ENCODE data around the gene CPS1.

CPS1 gene

DNA sequence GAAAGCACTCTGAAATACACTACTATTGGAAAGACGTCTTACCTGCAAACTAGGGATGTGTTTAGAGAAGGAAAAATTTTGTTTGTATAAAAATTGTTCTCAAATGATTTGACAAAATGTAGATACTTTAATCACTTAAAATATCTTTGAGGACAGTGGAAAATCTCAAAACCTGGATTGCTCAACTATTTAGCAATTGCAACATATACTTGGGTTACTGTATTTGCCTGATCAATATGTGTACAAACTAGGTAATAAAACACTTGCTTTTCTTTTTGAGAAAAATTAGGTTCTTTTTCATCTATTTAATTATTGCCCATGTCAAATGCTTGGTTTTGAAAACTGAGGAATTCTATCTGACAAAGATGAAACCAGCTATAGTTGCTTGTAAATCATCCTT is 60.9 kb downstream of the CPS1 start:
- no peak for DNase-seq

DNA sequence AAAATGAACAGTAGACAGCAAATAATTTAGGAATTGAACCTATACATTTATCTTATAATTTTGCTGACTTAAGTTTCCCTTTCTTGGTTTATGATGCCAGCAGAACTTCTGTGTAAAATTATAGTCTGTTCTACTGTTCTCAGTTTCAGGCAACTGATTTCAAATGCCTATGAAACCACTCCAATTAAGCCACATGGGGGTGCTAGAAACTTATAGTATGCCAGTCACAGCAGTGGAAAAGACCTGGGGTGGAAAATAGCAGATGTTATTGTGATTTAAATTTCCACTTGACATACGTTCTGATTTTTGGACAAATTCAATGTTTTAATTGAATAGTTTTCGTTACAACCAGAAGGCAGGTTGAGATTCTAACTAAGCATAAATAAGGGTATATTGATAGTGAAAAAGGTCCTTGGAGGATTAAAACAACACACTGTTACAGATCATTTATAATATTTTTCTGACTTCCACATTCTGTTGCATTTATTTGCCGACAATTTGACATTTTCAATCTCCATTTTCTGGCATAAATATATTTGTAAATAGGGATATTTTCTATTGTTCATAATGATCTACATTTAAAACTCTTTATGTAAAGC is 61.4 kb downstream of the CPS1 start:
- DNase-seq = peak in 1 of 2 experiments; percentile 24

DNA sequence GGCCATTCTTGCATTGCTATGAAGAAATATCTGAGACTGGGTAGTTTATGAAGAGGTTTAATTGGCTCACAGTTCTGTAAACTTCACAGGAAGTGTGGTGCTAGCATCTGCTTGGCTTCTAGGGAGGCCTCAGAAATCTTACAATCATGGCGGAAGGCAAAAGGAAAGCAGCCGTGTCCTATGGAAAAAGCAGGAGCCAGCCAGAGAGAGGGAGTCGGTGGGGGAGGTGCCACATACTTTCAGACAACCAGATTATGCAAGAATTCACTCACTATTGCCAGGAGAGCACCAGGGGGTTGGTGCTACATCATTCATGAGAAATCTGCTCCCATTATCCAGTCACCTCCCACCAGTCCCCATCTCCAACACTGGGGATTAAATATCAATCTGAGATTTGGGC is 64.1 kb downstream of the CPS1 start:
- no peak for DNase-seq

DNA sequence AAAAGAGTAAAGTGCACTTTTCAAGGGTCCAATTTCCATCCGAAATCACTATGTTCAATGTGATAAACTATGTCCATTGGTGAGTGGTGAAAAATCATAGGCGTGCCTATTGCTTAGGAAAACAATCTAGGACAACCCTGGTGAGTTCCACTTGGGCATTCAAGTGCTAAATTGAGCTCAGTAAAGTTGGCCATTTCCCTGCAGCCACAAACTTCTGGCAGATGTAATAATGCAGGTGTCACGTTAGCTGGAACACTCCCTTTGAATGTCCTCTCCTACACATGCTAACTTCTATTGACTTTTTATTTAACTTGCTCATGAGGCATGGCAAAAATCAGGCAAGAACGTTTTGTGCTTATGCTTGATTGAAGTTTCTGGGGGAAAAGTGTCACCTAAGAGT is 67.1 kb downstream of the CPS1 start:
- DNase-seq = no peak

DNA sequence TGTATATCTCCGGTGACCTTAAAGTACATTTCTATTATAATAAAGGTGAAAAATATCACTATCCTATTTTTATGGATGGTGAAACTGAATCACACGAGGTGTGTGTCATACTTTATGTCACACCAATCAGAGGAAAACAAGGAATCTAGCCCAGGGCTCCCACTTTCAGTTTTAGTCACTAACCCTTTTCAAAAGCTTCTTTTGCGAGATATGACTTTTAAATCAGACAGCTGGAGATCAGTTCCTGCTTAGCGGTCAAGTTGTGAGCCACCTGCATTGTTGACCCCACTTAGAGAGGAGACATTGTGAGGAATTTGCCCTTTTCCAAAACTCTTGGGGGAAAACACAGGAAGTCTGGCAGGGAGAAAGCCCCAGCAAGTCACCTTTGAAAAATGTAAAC is 70.5 kb downstream of the CPS1 start:
- no peak for DNase-seq

DNA sequence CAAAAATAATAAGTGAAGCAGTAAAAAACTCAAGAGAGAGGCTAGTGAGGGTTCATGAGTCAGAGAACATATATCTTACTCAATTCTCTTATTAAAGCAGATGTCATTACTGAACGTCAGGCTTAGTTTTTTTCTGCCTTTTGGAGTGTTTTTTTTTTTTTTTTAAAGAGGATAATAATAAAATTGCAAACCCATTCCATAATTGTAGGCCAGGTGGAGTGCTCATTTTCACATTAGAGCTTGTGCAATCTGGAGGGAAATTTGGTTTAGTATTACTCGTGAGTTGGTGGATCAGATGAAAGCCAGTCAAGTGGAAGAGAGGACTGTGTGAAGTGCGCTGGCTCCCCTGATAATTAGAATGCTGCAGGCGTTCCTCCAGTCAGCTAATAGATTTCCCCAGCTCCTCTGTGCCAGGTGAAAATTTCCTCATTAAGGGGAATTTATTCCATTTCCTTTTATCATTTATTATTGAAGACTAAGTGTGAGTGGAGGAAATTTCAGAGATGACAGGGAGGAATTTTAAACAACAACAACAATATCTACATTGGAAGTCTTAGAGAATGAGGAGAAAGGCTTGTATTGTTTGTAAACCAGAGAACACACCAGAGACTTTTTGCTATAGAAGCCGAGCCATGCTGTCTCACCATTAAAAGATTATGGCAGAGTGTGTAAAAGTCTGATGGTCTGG is 74.6 kb downstream of the CPS1 start:
- peak in 1 of 2 experiments; percentile 3 for DNase-seq

DNA sequence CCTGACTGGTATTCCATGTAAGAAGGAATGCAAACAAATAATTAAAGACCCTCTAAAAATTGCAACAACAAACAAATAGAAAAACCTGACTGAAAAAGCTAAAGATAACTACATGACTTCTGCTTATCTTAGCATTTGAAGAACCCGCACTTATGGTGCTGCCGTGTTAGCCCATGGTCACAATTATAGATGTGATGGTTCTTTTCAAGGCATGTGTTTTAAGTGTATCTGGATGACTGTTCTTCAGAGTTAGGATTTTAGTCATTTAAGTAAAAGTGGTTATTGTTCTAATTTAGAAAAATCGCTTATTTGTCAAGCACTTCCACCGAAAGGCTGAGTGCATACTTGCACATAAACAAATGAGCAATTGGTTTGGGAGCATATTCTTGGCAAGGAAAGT is 77.3 kb downstream of the CPS1 start:
- no peak for DNase-seq

DNA sequence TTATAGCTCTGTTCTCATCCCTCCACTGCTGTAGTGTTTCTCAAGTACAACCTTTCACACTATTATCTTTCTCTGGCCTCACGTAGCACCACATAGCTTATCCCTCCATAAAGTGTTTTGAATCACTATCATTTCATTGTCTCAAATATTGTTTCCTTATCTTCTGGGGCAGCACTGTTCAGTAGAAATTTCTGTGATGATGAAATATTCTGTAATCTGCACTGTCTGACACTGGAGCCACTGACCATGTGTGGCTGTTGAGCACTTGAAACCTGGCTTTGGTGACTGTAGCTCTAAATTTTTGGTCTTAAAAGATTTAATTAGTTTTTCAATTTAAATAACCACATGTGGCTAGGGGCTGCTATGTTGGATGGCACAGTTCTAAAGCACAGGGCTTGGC is 78.9 kb downstream of the CPS1 start:
- no peak for DNase-seq

DNA sequence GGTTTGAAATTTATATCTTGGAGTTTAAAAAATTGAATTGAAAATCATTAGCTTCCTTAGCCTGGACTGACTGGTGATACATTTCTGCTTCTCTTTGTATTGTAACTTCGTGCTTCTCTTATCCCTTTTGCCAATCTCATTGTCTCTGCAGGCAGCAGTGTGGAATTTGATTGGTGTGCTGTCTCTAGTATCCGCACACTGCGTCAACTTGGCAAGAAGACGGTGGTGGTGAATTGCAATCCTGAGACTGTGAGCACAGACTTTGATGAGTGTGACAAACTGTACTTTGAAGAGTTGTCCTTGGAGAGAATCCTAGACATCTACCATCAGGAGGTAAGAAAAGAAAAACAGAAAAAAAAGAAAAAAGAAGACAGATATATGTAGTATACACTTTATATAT is 85.9 kb downstream of the CPS1 start:
- DNase-seq = no peak

DNA sequence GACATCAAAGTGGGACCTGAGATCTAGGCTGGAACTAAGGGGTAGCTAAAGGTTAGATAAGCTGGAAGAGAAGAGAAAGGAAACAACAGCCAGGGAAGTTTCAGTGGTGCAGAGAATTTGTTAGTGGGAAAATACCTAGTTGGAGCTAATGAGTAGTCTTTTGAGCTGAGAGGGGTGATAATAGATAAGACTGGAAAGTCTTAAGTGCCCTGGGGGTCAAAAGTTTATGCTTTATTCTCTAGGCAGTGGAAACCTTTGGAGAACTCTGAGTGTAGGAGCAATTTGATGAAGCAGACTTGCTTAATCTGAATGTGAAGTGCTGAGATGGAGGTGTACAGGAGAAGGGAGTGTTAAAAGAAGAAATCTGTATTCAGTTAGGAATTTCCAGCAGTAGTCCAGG is 90.8 kb downstream of the CPS1 start:
- DNase-seq = no peak

DNA sequence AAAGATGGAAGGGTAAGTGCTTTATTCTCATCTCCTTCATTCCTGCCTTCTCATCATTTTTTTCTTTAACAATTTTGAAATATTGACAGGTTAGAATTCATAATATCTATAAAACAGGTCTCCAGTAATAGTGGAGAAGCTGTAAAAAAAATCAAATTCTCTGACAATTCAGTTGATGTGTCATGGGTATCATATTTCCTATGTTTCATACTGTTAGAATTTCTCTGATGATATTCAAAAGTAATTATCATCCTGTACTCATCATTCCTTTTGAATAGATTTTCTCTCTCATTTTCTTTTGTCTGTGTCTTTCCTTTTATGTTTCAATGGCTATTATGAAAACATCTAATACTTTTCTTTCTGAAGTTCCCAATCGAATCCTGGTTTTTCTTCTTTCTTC is 97.7 kb downstream of the CPS1 start:
- no peak for DNase-seq

DNA sequence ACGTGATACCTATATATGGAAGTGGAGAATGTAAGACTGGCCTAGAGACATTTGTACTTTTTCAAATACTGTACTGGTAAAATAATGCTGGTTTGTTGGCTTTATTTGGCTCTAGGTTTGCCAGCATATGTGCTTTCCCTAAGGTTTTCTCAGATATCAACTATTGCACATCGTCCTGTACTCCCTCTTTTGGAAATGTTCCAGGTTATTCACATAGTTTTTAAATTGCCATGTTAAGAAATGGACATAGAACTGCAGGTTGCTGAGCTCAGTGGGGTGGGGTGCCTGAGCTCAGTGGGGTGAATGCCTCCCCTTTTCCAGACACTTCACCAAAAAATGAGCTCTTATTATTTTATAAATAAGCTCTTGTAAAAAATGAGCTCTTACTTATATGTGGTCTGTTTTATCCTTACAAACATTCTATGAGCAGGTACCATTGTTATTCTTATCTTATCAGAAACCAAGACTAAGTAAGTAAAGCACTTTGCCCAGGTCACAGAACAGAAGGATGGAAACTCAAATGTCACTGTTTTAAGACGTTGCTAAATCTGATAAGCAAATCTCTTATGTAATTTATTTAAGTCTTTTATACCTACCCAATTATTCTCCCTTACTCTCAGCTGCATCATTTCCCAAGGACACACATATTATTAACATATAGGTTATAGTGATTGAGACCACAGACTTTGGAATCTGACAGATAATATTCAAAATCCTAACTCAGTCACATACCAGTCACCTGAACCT is 99.0 kb downstream of the CPS1 start:
- no peak for DNase-seq

DNA sequence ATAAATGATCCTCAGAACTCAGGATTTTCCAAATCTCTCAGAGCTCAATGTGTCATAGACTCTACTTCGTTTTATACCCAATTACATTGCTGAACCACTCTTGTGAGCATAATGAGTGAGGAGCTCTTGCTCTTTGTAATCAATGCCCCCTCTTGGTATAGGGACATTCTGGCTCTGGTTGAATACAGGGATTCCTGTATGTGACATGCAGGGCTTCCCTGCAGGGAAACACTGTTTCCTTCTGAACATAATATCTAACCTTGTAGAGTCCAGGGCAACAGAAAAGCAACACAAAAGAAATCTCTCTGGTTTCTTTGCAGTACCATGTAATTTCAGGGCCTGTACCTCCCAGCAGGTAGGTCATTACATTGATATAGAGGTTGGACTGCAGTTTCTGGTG is 101.5 kb downstream of the CPS1 start:
- no peak for DNase-seq

DNA sequence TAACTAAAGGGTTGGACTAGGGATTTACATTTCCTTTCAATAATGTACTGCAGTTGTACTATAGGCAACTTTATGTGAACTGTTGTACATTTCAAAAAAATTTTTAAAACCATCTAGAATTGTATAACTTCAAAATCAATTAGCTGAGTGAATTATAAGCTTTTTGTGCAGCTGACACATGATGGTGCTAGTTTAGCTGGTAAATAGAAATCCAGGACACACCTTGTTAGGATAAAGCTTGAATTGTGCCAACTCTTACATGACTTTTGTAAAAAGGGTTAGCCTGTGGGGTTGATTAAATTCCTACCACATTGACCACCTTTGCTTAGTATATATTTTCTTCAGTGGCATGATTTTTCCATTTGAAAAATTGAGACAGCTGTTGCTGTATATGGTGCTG is 104.4 kb downstream of the CPS1 start:
- DNase-seq = no peak

DNA sequence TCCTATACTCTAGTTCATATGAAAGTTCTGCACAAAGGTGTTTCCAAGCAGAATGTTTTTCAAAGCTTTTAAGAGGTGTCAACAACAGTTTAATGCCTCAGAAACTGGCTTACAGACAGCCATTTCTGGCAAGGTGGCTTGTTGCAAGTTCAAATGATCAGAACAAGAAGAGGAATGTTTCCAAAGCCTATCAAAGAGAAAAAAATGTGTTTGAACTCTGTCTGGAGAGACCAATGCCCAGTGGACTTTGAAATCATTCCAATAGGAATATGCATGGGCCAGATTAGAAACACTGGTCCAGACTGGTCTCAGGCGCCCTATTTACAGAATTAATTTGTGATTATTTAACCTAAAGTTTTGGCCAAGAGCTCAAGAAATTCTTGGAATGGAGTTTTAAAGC is 106.2 kb downstream of the CPS1 start:
- no peak for DNase-seq

DNA sequence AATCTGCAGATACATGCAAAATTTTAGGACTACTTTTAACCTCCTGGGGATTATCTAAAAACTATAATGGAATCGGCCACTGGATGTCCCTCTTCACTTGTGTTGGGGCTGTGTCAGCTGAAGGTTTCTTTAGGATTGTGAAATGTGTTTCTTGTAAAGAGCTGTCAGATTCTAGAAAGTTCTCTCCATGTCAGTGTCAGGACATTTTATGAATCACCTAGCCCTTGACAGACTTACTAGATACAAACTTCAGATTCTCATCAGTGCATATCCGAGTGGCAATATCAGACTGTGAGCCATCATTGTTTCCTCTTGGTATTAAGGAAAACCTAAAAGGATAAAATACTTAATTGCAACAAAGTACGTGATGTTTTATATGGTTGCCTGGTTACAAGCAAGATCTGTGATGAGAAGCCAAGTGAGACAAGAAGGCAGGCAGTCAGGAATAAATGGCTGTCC is 107.3 kb downstream of the CPS1 start:
- no peak for DNase-seq

DNA sequence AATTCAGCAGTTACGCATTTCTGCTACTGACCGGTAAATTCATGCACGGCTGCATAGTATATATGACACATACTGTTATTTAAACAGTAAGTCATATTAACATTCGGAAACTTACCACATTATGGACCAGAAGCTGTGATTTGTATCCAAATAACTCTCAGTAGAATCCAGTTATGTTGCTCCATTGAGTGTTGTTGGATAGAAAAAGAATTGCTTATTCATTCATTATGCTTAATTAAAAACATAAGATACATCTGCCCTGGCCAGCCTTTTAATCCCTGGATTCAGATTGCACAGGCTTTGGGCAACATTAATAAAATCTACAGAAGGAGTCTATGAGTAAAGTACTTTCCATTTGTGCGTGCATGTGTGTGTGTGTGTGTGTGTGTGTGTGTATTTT is 111.3 kb downstream of the CPS1 start:
- no peak for DNase-seq

DNA sequence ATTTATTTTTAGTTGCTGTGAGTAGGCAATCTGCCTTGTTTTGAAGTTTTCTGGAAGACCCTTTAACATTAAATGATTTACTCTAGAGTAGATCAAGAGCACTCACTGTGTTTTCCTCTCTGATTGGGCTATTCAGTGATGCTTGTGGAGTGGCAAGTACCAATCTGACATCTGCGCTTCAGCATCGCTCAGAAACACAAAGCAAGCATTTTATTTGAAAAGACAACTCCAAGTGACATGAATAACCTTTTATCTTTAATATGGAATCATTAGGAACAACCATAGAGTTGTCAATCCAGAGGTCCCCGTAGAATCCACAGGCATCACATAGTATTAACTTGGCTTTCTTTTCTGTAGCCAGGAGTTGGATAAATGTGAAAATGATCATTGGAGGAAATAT is 114.7 kb downstream of the CPS1 start:
- DNase-seq = no peak

DNA sequence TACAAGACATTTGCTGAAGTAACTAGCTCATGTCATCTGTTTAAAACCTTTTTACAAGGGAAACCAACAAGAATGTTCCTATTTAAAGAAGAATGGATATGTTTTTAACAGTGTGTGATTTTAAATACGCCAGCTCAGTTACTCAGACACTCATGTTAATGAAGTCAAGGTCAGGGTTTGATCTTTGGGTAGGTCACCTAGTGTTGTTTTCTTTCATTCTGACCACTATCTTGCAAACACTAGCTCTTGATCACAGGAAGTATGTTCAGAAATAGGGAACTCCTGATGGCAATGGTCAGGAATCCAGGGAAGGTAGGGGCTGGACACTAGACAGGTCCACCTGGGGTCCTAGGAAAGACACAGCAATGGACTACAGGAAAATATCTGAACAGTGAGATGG is 116.7 kb downstream of the CPS1 start:
- DNase-seq = no peak

DNA sequence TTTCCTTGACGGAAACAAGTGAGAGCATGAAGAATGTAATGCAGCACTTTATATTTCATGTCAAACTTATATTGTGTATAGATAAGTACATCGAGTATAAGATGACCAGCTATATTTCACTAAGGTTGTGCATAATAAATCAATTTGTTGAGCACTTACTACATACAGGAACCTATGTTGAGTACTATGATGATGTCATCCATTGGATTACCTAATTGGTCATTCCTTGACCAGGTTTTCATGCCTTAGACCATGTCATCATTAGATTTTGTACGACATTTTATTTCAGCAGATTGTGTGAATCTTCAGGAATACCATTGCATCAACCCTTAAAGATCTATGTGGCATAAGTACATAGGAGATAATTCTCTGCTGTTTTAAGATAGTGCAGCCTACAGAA is 119.7 kb downstream of the CPS1 start:
- no peak for DNase-seq

DNA sequence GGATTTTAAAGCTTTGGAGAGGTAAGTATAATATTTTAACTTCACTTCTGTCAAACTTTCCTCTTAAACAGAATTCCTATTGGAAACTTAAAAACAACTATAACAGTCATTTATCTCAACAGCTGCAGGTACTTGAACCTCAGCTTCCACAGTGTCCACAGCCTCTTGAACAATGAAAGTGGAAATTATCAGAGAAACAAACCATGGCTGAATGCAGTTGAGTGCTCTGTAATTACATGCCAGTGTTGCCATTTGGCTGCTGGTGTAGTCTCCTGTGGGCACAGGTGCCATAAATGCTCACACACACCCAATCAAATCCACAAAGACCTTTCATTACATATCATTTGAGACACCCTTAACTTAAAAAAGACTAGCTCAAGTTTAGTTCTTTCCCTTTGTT is 125.1 kb downstream of the CPS1 start:
- DNase-seq = peak; percentile 55 to 75

DNA sequence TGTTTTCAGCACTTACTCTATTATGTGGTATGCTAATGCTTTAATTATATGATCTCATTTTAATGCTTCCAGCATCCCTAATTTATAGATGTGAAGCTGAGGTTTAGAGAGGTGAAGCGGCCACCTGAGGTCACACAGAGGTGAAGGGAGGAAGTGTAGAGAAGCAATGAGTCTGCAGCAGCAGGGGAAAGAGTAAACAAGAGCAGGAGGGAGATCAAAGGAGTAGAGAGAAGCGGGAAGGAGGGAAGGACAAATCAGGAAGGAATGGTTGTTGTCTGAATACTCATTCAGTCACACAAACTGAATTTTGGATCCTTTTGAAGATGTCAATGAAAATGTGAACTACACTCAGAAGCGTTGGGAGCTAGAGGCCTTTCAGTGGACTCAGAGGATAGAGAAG is 130.0 kb downstream of the CPS1 start:
- DNase-seq = no peak

DNA sequence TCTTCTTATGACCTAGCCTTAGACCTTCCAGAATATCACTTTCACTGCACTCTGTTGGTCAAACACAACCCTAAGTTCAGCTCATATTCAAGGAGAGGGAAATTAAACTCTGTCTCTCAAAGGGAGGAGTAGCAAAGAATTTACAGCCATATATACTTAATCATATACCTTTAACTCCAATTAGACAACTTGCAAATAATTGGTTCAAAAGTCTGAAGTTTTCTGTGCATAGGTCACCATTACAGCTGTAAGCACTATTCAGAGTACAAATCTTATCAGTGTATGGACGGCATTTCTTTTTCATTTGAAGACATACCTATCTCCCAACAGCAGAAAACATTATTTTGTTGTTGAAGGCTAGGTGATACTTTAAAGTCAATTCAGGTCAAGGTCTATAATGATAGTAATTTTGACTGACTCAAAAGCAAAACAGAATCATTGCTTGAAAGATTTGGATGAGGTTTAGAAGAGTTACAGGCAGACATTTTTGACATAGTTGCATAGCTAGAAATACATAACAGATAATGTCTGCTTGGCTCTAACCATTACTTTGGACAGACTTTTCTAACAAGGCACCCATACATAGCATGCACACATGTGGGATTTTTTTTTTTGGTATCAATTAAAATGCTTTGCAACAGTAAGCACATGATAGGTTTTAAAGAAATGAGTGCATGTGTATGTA is 131.5 kb downstream of the CPS1 start:
- DNase-seq = no peak

DNA sequence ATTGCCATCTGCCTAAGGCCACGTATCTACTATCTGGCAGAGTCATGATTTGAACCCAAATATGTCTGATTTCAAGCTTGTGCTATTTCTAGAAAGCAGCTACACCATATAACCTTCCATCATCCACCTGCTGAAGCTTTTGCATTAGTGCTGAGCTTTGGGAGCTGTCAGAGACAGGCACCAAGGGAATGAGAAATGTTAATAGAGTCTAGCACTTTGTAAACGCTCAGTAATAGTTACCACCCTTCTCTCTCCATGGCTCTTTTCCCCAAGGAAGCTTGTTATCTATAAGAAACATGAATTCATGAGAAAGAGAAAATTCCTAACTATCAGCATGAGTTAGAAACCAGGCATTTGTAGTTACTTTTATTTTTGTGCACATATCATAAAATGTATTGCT is 151.5 kb downstream of the CPS1 start:
- DNase-seq = no peak
